ENCODE data around the gene SNRPA1.

The SNRPA1 gene

DNA sequence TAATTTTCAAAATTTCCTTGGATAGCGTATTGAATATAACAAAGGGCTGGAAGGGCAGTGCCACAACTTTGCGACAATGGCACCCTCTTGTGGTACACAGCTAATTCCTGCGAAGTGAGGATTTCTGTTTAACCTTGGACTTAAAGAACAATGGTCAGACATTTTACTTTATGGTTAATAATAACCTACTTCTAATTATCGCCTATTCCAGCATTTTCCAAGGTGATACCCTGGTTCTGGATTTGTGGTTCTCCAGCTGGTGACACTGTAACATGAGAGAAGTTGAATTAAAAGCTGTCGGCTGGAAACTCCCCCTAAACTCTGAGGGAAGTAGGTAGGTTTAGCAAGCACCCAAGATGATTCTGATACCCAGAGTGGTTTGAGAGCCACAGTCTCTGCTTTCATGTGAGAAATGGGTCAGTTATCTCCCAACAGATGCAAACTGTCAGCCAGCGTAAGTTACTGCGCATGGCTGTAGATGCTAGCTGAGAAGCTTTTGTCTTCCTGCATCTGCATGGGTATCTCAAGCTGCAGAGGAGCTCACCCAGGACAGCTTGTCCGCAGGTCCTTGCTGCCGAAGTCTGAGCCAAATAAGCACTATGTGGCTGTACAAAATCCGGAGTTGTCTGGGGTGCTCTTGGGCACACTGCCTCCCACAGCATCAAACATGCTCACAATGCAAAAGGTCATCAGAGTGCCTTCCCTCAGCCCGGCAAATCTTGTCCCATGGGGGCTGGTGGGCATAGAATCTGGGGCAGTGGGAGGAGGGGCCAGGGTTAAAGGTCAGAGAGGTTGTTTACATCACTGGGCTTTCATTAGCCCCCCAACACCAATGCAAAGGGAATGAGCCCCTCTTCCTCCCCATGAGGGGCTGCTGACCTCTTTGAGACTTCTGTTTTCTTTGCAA is 36.6 kb downstream of the SNRPA1 start:
- DNase-seq (ENCODE audit: low read depth), result no peak

DNA sequence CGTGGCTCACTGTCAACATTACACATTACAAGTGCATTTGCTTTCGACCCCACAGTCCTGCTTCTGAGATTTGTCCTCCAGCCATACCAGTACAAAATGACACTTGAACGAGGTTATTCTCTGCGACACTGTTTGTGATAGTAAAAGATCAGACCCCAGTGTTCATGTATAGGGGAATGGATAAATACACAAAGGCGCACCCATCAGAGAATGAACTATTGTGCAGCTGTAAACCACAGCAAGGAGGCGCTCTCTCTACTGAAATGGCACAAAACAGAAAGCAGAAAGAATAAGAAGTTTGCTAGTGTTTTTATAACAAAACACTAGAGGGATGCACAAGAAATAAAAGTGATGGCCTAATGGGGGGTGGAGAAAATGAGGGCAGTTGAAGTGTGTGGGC is 38.3 kb downstream of the SNRPA1 start:
- DNase-seq (ENCODE audit: low read depth), result no peak

DNA sequence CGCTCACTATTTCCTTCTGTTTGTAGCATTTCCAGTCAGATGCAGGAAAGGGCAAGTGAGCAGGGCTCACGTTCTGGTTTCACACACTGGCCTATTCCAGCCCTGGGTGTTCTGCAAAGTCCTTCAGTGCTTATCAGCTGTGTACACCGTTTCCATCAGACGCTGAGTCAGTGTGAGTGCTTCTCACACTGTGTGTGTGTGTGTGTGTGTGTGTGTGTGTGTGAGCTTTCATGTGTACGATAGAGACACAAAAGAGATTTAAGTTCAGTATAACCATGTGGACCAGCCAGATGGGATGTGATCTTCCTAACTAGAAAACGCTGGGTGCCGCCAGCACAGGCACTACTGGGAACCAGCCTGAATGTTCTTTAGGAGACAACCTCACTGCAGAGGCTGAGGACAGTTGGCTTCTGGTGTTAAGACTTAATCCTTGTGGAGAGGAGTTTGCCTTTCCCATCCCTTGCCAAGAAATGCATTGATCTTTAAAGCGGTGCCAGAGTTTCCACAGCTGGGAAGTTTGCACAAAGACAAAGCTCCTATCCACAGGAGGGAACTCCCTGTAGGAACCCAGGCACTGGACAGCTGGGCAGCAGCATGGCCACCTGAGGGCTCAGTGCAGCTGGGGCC is 39.3 kb downstream of the SNRPA1 start:
- DNase-seq (ENCODE audit: low read depth), result no peak

DNA sequence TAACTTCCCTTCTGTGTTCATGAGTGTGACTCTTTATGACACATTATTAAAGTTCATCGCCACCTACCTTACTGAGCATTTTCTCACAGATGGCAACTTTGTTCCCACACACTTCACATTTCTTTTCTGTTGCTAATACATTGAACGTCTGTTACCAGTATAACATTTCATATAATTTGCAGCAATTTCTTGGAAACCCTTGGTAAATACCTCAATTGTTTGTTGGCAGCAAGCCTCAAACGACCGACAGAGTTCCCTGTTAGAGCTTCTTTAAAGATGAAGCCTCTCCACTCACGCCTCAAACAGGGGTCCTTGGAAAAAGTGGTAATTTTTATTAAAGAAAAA is 40.0 kb downstream of the SNRPA1 start:
- DNase-seq (ENCODE audit: low read depth), result no peak

DNA sequence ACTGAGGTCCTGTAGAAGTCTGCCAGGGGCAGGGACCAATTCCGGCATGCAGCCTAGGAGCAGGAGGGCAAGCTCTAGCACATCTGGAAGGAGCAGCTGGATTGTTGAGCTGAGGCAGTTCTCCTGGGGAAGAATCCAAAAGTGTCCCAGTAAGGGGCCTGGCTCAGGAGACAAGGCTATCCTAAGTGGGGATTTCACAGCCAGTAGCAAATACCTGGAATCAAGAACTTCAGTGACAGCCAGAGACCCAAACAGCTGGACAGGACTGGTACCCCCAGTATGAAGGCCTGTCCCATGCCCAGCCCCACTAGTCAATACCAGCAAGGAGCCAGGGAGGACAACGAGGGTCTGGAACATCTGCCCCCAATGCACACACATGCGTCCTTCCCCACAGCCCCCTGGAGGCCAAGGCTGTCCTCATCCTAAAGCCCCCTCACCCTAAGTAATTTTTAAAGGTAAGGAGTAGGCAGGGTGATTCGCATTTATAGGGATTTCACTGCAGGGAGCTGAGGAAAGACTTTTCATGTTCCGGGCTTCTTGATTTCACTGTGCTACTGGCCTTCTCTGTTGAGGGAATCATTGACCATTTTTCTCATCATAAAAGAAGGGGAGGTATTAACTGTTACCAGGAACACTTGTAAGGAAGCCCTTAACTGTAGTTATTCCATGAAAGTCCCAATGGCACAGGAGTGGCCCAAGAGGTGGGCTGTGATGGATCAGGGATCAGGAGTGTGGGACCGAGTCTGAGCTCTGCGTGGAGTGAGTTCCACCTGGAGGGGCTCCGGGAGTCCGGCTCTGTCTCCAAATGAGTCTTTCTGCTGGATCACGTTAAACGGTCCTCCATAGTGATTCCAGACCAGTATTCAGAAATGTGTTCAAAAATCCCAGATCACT is 40.6 kb downstream of the SNRPA1 start:
- no peak for DNase-seq (ENCODE audit: low read depth)

DNA sequence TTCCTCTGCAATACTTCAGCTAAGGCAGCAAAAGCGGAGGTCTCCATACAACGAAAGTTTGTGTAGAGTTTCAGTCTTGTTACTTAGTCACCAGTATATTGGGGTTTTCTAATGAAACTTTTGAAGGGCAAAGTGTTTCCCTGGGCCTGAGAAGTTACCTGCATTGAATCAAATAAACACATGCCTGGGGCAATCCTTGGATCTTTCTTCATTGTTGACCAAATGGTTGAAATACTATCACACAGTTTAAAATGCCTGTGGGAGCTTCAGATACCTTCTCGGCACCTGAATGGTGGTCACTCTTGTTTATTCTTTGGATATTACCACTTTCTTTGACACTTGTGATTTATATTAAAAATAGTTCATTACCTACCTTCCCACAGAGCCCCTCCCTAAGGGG is 42.2 kb downstream of the SNRPA1 start:
- no peak for DNase-seq (ENCODE audit: low read depth)

DNA sequence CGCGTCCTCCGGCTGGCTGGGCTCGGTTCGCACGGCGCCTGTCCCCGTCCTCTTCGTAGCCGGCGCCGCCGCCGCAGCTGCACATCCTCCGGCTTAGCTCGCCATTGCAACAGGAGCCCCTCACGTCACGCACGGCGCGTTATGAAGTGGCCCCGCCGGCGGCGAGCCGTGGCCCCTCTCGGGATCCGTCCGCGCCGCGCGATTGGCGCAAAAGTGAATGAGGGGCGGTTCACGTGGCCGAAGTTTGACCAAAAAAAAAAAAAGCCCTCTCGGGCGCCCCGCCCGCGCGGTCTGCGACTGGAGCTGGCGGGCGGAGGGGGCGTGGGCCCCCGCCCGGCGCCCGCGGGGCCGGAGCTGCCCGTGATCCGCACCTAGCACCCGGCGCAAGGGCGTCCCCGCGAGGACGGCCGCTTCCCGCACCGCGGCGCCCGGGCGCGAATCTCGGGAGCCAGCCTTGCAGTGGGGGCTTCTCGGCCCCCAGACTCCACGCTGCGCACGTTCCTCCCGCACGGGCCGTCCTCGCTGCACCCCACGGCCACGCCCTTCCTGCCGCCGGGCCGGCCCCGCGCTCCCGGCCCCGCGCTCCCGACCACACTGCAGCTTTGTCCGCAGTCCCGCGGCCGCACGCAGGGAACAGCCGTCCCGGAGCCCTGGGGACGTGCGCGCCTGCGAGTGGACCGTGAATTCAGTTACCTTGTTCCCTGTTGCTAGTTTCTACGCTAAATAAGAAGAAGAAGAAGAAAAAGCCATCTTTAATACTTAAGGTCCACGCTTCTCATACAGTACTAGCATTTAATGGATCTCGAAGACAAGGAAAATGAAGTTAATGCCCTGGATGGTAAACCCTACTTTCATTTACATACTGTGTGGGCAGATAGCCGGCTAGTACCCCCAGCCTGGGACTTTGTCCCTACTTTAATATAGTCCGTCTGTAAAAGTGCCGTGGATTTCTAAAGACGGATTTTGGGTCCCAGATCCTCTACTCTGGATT is 42.9 kb downstream of the SNRPA1 start, which contains the start of gene CHSY1:
TSS of gene CHSY1 (minus strand) at position 219 of the 991 bp plus-strand sequence. CDS start 592 bp downstream, outside the sequence.
- DNase-seq (ENCODE audit: low read depth), result peak; percentile 82

DNA sequence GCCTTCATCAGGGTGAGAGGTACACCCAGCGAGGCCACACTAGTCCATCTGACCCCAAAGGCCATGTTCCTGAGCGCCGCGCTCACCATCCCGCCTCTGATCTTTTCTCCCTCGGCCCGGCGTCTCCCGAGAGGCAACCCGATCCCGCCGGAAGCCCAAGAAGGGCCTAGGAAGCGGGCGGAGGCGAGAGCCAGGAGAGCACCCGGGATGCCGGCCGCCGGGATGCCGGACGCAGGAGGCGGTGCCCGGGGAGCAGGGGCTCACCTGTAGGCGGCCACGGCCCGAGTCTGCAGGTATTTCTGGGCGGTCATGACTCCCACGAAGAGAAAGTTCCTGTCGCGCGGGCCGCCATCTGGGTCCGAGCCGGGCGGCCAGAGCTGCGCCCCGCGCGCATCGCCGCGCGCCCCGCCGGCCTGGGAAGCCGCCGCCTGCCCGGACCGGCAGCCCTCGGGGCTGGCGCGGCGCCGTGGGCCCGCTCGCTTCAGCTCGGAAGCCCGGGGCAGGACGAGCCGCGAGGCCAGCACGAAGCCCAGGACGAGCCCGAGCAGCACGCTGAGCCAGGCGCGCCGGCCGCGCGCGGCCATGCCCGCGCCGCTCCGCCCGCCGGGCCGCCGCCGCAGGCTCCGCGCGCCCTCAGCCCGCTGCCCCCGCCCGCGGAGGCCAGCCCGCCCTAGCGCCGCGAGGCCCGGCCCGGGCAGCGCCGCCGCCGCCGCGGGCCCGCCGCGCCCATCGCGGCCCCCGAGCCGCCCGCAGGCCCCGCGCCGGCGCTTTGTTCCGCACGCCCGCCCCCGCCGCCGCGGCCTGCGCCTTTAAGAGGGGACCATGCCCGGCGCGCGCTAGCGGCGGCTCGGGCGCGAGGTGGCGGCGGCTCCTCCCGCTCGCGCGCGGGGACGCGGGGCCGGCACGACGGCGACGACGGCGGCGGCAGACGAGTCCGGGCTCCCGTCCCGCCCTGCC is 43.9 kb downstream of the SNRPA1 start:
- DNase-seq (ENCODE audit: low read depth), result no peak

DNA sequence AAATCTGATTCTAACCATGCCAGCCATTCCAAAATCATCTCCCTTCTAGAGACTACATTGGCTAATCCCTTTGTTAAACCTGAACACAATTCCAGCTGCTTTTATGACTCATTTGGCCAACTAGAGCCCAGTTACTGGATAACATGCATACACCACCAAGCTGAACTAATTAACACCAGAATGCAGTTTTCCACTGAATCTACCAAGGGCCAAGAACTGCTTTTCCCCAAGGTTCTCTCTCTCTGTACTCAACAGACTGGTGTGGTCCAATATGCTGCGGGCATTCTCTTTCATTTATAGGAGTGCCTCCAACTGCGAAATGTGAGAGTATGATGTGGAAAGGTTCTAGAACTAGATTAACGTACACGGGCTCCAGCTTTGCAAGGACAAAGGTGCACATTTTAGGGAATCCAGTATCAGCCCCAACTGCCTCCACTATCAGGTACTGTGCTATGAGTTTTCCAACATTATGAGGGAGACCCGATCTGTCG is 44.7 kb downstream of the SNRPA1 start:
- no peak for DNase-seq (ENCODE audit: low read depth)

DNA sequence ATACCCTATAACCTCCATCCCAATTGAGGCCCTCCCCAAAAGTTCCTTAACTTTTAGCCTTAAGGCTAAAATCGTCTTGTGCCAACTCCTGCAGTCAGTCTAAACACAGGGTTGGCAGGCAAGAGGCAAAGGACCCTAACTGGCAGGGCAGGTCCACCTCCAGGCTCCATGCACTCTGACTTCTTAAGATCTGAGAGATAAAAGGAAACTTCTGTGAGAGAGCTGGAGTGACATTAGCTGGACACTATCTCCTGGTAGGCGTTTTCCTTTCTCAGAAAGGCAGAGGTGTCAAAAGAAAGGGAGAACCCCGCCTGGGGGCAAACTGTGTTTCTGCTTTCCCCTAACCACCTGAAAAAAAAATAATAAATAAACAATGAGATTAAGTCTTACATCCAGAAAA is 46.8 kb downstream of the SNRPA1 start:
- no peak for DNase-seq (ENCODE audit: low read depth)

DNA sequence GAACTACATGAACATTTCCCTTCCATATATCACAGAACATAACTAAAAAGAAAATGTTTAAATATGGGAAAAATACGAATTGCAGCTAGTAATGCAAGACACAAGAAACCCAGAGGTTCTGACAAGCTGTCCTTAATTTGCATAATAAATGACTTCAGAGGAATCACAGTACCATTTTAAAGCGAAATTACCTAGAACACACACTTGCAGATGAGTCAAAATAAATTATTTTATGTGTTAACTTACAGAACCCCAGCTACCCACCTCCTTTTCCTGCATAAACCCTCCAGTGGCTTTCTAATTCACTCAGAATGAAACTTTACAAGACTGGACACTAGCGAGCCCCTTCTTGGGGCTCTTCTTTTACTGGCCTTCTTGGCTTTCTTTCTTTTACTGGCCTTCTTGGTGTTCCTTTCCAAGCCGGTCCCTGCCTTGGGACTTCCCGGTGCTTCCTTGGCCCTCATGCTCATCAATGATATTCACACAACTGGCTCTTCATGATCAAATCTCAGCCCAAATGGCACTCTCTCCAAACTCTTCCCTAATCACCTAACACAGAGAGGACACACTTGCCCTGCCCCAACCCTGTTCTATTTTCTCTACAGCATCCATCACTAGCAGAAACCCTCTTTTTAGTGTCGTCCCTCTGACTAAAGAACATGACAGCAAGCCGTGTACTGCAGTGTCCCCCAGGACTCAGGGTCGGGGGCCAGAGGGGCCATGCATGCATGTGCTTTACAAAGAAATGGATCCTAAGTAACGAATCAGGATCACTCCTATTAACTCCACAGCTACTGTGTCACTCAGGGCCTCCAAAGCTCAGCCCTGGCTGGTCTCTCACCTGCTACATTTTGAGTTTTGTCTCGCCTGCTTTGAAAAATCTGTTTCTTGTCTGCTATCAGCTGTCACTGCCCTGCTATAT is 48.0 kb downstream of the SNRPA1 start:
- no peak for DNase-seq (ENCODE audit: low read depth)

DNA sequence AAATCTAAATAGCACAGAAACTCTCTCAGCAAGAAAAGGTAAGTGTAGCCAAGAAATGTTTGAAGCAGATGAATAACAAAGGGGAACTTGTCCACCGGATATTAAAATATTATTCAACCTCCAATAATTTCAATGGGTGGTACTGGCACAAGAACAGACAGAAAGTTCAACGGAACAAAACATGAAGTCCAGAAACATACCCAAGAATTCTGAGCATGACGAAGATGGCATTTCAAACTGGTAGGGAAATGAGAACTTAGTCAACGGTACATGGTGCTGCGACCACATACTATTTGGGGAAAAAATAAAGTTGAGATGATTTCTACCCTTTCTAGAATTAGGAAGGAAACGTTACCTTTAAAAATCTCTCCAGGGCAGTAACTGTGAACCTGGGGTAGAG is 48.7 kb downstream of the SNRPA1 start:
- no peak for DNase-seq (ENCODE audit: low read depth)

DNA sequence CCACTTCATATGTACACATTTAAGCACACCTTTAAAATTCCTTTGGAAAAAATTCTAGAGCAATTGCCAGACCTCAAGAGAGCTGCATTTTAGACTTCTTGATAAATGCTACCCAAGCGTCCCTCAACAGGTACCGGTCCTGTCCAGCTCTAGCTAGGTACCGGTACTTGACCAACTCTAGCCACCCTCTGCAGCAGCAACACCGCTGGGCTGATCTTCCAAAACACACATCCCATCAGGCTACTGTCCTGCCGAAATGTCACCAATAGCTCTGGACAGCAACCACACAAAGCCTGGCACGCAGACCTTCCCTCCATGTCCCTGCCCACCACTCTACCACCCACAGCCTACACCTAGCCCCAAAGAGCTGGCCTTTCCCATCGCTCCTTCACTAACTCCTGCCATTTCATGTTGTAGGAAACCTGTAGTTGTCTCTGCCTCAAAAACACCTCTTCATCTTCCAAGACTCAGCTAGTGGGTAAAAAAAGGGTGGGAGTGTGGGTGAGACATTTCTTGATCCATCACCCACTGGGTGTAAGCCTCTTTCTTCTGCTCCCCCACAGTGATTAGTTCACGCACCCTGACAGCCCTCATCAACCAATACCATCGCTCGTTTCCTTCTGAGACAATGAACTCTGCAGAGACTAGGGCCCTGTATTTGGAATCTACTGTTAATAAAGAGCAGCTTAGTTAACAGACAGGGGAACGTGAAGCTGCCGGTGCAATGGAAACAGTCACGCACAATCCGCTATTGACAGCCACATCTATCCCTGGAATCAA is 50.0 kb downstream of the SNRPA1 start:
- DNase-seq (ENCODE audit: low read depth), result no peak

DNA sequence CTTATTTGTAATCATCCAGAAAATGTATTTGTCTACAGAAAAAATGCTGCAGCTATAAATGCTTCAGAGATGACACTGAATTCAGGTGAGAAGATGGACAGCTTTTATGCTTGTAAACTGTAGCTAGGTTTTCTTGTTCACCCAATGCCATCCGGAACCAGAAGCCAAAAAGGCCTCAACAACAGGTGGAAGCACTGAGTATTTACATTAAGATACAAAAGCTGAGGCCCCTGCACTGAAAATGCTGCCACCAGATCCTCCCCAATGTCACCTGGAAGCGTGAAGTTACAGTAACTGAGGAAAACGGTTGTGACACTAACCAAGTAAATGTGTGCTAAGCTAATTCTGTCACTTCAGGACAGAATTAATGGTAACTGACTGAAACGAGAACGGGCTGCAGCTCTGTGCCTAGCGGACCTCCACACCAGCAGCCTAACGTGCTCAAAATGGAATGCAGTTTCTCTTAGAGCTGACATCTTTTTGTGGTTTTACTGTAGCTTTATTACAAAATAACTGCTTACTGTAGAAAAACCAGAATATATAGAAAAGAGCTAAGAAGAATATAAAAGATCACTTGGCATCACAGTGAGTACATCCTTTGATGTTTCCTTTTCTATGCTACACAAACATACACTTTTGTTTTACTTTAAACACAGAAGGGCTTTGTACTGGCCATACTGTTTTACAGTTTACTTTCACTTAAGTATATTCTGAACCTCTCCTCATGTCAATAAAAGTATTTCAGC is 50.8 kb downstream of the SNRPA1 start:
- DNase-seq (ENCODE audit: low read depth), result no peak

DNA sequence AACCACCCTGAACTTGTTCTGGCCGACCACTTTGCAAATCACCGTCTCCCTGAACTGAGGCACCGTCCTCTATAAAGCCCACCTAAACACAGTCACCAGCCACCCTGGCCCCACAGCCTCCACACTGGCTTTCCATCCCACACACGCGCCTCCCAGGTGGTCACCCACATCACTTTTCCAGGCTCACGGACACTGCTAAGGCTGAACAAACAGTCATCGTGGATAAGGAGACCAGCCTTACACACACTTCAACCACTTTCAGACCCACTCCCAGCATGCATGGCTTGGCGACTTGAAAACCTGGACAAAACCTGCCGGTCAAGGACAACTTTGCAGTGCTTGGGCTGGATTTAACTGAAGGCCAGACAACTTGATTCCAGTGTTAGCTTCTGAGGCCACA is 51.6 kb downstream of the SNRPA1 start:
- DNase-seq (ENCODE audit: low read depth), result no peak

DNA sequence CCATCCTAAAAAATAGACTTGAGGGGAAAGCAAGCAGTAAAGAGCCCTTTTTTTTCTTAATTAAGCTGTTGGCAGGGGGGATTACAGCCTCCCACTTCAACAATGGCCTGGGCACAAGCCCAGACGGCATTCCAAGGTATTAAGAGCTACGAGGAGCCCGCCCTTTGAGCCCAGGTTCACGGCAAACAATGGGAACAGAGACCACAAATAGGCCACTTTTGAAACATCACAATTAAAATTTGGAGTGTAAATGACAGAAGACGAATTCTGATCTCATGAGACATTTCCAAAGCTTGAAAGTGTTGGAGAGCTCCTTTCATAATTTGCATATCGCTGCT is 52.1 kb downstream of the SNRPA1 start:
- DNase-seq (ENCODE audit: low read depth), result no peak

All from activated gamma-delta T cell treated with anti-CD3 and anti-CD28 coated beads, Interleukin-2, amount 50 U/mL, for 16 hours (primary cell).